NT2/D1 (cell line): Measurements from ENCODE around the gene MRPL54.
"Not testable (repeated sequence)": the region's sequence is repeated elsewhere in the genome, so short reads cannot be mapped to it uniquely, and the experiment has no call there.

ENCODE experiments used
- DNase-seq: peaks from one replicate; pipeline ENCODE4 v3.0.0-alpha.2; 2011; ENCODE audit warnings: low read depth, low spot score
- H3K27me3 ChIP-seq: 2 replicates; pipeline ENCODE4 v1.6.0; 2011; ENCODE audit warnings: mild to moderate bottlenecking; ENCODE audit not compliant: insufficient read length, insufficient read depth
- H3K36me3 ChIP-seq: 2 replicates; pipeline ENCODE4 v1.6.1; 2011; ENCODE audit warnings: mild to moderate bottlenecking, low read length, mixed read lengths; ENCODE audit not compliant: insufficient read depth, insufficient read length
- H3K4me1 ChIP-seq: 2 replicates; pipeline ENCODE4 v1.5.1; 2011; ENCODE audit not compliant: insufficient read depth, insufficient read length
- H3K4me3 ChIP-seq: 2 replicates; pipeline ENCODE4 v1.5.1; 2011; ENCODE audit warnings: low read depth; ENCODE audit not compliant: insufficient read length
- H3K9ac ChIP-seq: 2 replicates; pipeline ENCODE4 v1.6.0; 2011; ENCODE audit warnings: low read depth; ENCODE audit not compliant: insufficient read length
- H3K9me3 ChIP-seq: 2 replicates; pipeline ENCODE4 v1.5.1; 2011; ENCODE audit warnings: mild to moderate bottlenecking, low read length; ENCODE audit not compliant: insufficient read depth
- SUZ12 ChIP-seq: IDR thresholded peaks from 2 replicates; pipeline ENCODE4 v1.6.1; 2011; ENCODE audit not compliant: insufficient read length, insufficient read depth; ENCODE audit errors: extremely low read depth
- YY1 ChIP-seq: IDR thresholded peaks from 2 replicates; pipeline ENCODE4 v1.6.1; 2011; ENCODE audit not compliant: insufficient read length, insufficient read depth
- ZNF274 ChIP-seq: IDR thresholded peaks from 2 replicates; pipeline ENCODE4 v1.6.1; 2011; ENCODE audit warnings: mild to moderate bottlenecking, low read depth, low read length

MRPL54 gene

GRCh38 chr19:3759482-3760254, 2.8 kb upstream of the MRPL54 start:
- DNase-seq, result no peak
- peaks cover 2% of the 10 kb centered on the region for H3K4me1 ChIP-seq
- H3K9ac ChIP-seq, result peak overlapping the region; percentile 50

GRCh38 chr19:3760871-3761361, 1.6 kb upstream of the MRPL54 start:
- no peaks in the 10 kb centered on the region for H3K27me3 ChIP-seq
- H3K36me3 ChIP-seq, result peaks cover 38% of the 10 kb centered on the region
- peak overlapping the region; percentile 97 for H3K9ac ChIP-seq
- peaks cover 4% of the 10 kb centered on the region for H3K4me1 ChIP-seq
- peak overlapping the region; percentile 96 for H3K4me3 ChIP-seq
- DNase-seq, result no peak
- H3K9me3 ChIP-seq, result no peaks in the 10 kb centered on the region
- TF ChIP-seq YY1 (no peak), ZNF274 (no peak), SUZ12 (no peak)

More at GRCh38 chr19:3759482-3760254, 2.8 kb upstream of the MRPL54 start:
- H3K36me3 ChIP-seq, result peaks cover 36% of the 10 kb centered on the region
- no peaks in the 10 kb centered on the region for H3K9me3 ChIP-seq
- H3K27me3 ChIP-seq, result no peaks in the 10 kb centered on the region
- H3K4me3 ChIP-seq, result no peak overlapping the region
- TF ChIP-seq YY1 (no peak), SUZ12 (no peak), ZNF274 (no peak)

GRCh38 chr19:3761382-3762129, 926 bp upstream of the MRPL54 start, which contains the start of gene APBA3:
Gene APBA3, minus strand, starts transcription at chr19:3761692. Its CDS starts 1,428 bp downstream, at chr19:3760264.
- no peaks in the 10 kb centered on the region for H3K27me3 ChIP-seq
- peak; percentile 88 for DNase-seq
- H3K4me1 ChIP-seq, result peaks cover 4% of the 10 kb centered on the region
- H3K36me3 ChIP-seq, result peaks cover 41% of the 10 kb centered on the region
- H3K9ac ChIP-seq, result peak within 1 kb of the TSS; percentile 99
- TF ChIP-seq SUZ12 (no peak), YY1 (no peak), ZNF274 (no peak)
- H3K4me3 ChIP-seq, result peak within 1 kb of the TSS; percentile 96
- no peaks in the 10 kb centered on the region for H3K9me3 ChIP-seq

GRCh38 chr19:3762130-3762473, 380 bp upstream of the MRPL54 start:
- Histone ChIP-seq H3K36me3 (peaks cover 42% of the 10 kb centered on the region), H3K9me3 (no peaks in the 10 kb centered on the region), H3K9ac (peak overlapping the region; percentile 99), H3K27me3 (no peaks in the 10 kb centered on the region), H3K4me3 (peak overlapping the region; percentile 93), H3K4me1 (peaks cover 4% of the 10 kb centered on the region)
- DNase-seq, result no peak
- no peak for TF ChIP-seq SUZ12
- TF ChIP-seq ZNF274, result no peak
- no peak for TF ChIP-seq YY1

DNA sequence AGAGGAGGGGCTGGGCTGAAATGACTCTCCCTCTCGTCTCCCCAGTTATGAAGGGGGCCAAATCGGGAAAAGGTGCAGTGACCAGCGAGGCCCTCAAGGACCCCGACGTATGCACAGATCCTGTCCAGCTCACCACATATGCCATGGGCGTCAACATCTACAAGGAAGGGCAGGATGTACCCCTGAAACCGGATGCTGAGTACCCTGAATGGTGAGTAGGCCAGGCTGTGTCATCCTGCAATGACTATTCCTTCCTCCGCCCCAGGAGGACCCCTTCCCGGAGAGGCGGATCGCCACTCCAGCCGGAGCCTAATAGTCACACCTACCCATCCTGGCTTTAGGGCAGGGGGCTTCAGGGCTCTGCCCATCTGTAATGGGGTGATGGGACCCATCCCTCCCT, 2.6 kb downstream of the MRPL54 start:
- H3K36me3 ChIP-seq, result peaks cover 36% of the 10 kb centered on the region
- peak overlapping the region; percentile 8 for H3K9ac ChIP-seq
- H3K9me3 ChIP-seq, result no peaks in the 10 kb centered on the region
- no peaks in the 10 kb centered on the region for H3K27me3 ChIP-seq
- no peak for TF ChIP-seq ZNF274
- no peak for TF ChIP-seq SUZ12
- no peak for TF ChIP-seq YY1
- no peak for DNase-seq
- H3K4me3 ChIP-seq, result no peak overlapping the region
- H3K4me1 ChIP-seq, result peaks cover 14% of the 10 kb centered on the region

DNA sequence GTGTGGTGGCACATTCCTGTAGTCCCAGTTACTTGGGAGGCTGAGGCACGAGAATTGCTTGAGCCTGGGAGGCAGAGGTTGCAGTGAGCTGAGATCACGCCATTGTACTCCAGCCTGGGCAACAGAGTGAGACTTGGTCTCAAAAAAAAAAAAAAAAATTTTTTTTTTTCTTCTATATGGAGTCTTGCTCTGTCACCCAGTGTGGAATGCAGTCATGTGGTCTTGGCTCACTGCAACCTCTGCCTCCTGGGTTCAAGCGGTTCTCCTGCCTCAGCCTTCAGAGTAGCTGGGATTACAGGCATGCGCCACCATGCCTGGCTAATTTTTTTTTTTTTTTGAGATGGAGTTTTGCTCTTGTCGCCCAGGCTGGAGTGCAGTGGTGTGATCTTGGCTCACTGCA, 3.3 kb downstream of the MRPL54 start:
- H3K27me3 ChIP-seq, H3K9ac ChIP-seq, H3K4me3 ChIP-seq, H3K9me3 ChIP-seq, DNase-seq: not testable (repeated sequence)
- H3K36me3 ChIP-seq, result peaks cover 35% of the 10 kb centered on the region
- H3K4me1 ChIP-seq, result peaks cover 14% of the 10 kb centered on the region

DNA sequence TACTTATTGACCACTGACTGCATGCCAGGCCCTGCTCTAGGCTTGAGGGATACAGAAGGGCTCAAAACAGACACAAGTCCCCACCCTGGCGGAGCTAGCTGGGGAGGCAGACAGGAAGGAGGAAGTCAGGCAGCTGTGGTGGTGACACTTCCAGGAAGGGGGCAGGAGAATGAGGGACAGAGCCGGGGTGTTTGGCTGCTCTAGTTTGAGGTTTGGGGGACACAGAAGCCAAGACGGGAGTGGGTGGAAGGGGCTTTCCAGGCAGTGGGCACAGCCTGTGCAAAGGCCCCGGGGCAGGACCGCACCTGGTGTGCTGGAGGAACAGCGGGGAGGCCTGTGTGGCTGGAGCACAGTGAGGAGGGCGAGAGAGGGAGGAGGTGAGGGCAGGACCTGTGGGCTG, 4.0 kb downstream of the MRPL54 start:
- DNase-seq, result no peak
- Histone ChIP-seq H3K9me3 (no peaks in the 10 kb centered on the region), H3K4me1 (peaks cover 18% of the 10 kb centered on the region), H3K36me3 (peaks cover 35% of the 10 kb centered on the region), H3K4me3 (no peak overlapping the region), H3K27me3 (no peaks in the 10 kb centered on the region), H3K9ac (no peak overlapping the region)
- TF ChIP-seq ZNF274, result no peak
- no peak for TF ChIP-seq YY1
- TF ChIP-seq SUZ12, result no peak
